22Rv1 (cell line): ENCODE measurements around the gene MS4A13.

Experiments used
- CTCF ChIP-seq: fragments of 450-650 bp; IDR thresholded peaks from 2 replicates; pipeline ENCODE4 v1.5.1; 2017; ENCODE audit warnings: mild to moderate bottlenecking
- ZFX ChIP-seq: fragments of 450-650 bp; IDR thresholded peaks from 2 replicates; pipeline ENCODE4 v1.6.1; 2017; ENCODE audit warnings: antibody characterized with exemption, borderline replicate concordance

DNA sequence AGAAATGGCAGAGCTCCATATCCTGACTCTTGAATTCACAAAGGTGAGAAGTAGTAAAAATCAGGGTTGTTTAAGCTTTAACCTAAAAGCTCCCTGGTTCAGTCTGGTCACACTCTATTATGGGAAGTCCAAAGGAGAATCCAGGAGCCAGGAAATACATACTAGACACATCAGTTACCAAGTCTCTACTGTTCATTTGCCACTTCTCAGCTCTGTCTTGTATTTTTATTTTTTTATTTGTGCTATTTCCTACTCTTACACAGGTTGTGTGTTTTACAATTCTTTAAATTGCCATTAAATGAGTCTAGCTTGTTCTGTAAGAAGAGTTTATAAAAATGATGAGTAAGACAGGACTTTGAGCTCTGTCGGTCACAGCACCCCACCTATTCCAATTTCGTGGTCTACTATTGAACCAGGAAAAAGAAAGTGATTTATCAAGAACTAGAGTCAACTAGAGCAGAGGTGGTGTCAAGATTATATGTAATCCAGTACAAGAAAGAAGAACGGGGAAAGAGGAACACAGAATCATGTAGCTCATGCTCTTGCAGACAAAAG lies 12.9 kb upstream of the MS4A13 start:
- TF ChIP-seq CTCF (no peak), ZFX (no peak)
